A549 (cell line): ENCODE results near the gene RFTN2. TPM values are rescaled to one million over a fixed set of nuclear protein-coding genes. Genes with fewer than 3 reads are reported as not detected.
A peak's percentile ranks its signal among the peaks of the same experiment; 100 is the strongest.

Experiments
- ATAC-seq, 2 experiments: fragments of 200-7000 bp in 1 of 2; fragments of >200 bp in 1 of 2; cut with Nextera tagmentation in 1 of 2; cut with Tn5 transposase in 1 of 2; 3 replicates each; pipeline versions ENCODE4 v1.8.0 to v1.9.1; 2018 to 2020; ENCODE audit warnings: mild to moderate bottlenecking in 1 of 2, moderate library complexity in 1 of 2
- CTCF ChIA-PET: fragments of 300-600 bp; sonication (Branson Sonifier 250); formaldehyde crosslinking; extraction: SDS; loops from one replicate; lab custom pipeline; 2021; ENCODE audit warnings: antibody characterized with exemption, inconsistent platforms; lab: Yijun Ruan, JAX
- POLR2A ChIA-PET: fragments of 350-600 bp; formaldehyde crosslinking; extraction: SDS; loops from one replicate; lab custom pipeline; 2021; ENCODE audit warnings: antibody characterized with exemption, inconsistent platforms; lab: Yijun Ruan, JAX
- DNase-seq, 2 experiments: peaks; one replicate each; pipeline versions ENCODE4 v3.0.0 to v3.0.0-alpha.2; 2011 to 2016; ENCODE audit warnings: low read depth in 1 of 2, low spot score in 1 of 2
- FAIRE-seq: peaks from 2 replicates; lab custom pipeline; 2011; peaks lifted over from hg19 to GRCh38; lab: Jason Lieb, UNC
- H3K27ac ChIP-seq, 2 experiments: fragments of >200 bp; sonication (Bioruptor Twin); formaldehyde crosslinking; 3 replicates each; pipeline ENCODE4 v1.5.1; 2016 to 2017
- H3K4me1 ChIP-seq: fragments of >200 bp; sonication (Bioruptor Twin); formaldehyde crosslinking; 3 replicates; pipeline ENCODE4 v1.6.1; 2016
- H3K4me2 ChIP-seq: fragments of >200 bp; sonication (Bioruptor Twin); formaldehyde crosslinking; 3 replicates; pipeline ENCODE4 v1.6.1; 2016
- H3K4me3 ChIP-seq: fragments of >200 bp; sonication (Bioruptor Twin); formaldehyde crosslinking; 3 replicates; pipeline ENCODE4 v1.5.1; 2016
- H3K9me3 ChIP-seq: fragments of >200 bp; sonication (Bioruptor Twin); formaldehyde crosslinking; 3 replicates; pipeline ENCODE4 v1.6.1; 2016
- CHD2 ChIP-seq: fragments of 150-350 bp; IDR thresholded peaks from 2 replicates; pipeline ENCODE4 v1.6.1; 2014; ENCODE audit warnings: low read length; ENCODE audit not compliant: partially characterized antibody
- EP300 ChIP-seq, 2 experiments: fragments of >200 bp; sonication (Bioruptor Twin); formaldehyde crosslinking; IDR thresholded peaks; 2 replicates in 1 of 2; 3 replicates in 1 of 2; pipeline ENCODE4 v1.6.1; 2016 to 2017
- ESRRA ChIP-seq: fragments of 150-350 bp; IDR thresholded peaks from 2 replicates; pipeline ENCODE4 v1.6.1; 2014; ENCODE audit warnings: mild to moderate bottlenecking, low read length, borderline replicate concordance
- FOSB ChIP-seq: fragments of 250-450 bp; sonication (Bioruptor Pico); IDR thresholded peaks from 2 replicates; pipeline ENCODE4 v1.5.0; 2020; ENCODE audit warnings: mild to moderate bottlenecking, moderate library complexity
- FOXS1 ChIP-seq: fragments of 250-450 bp; sonication (Bioruptor Pico); IDR thresholded peaks from 2 replicates; pipeline ENCODE4 v1.5.0; 2020; ENCODE audit warnings: mild to moderate bottlenecking, moderate library complexity
- HDAC2 ChIP-seq: fragments of 200-600 bp; sonication (generic); IDR thresholded peaks from 2 replicates; pipeline ENCODE4 v1.6.1; 2016
- HEYL ChIP-seq: fragments of 250-450 bp; sonication (Bioruptor Pico); IDR thresholded peaks from 2 replicates; pipeline ENCODE4 v1.8.0; 2021; ENCODE audit warnings: mild to moderate bottlenecking, moderate library complexity
- HOXB13 ChIP-seq: fragments of 250-450 bp; sonication (Bioruptor Pico); IDR thresholded peaks from 2 replicates; pipeline ENCODE4 v1.5.0; 2020; ENCODE audit warnings: low read depth, mild to moderate bottlenecking, moderate library complexity
- JUNB ChIP-seq: fragments of >200 bp; sonication (Bioruptor Twin); formaldehyde crosslinking; IDR thresholded peaks from 2 replicates; pipeline ENCODE4 v1.6.1; 2016
- MAZ ChIP-seq: fragments of 150-350 bp; IDR thresholded peaks from 2 replicates; pipeline ENCODE4 v1.6.1; 2014; ENCODE audit warnings: antibody characterized with exemption, low read depth, low read length, borderline replicate concordance
- POLR2AphosphoS2 ChIP-seq: conservative IDR thresholded peaks from 2 replicates; pipeline ENCODE4 v1.6.1; 2012; ENCODE audit warnings: low read length, improper control_type of control experiment, inconsistent platforms
- RAD21 ChIP-seq, 2 experiments: fragments of >200 bp in 1 of 2; sonication (Bioruptor Twin) in 1 of 2; formaldehyde crosslinking in 1 of 2; IDR thresholded peaks in 1 of 2; conservative IDR thresholded peaks in 1 of 2; 2 replicates in 1 of 2; 3 replicates in 1 of 2; pipeline ENCODE4 v1.6.1; 2012 to 2018; ENCODE audit warnings: inconsistent platforms in 1 of 2
- RARB ChIP-seq: fragments of 250-450 bp; sonication (Bioruptor Pico); IDR thresholded peaks from 2 replicates; pipeline ENCODE4 v1.8.0; 2021; ENCODE audit warnings: mild to moderate bottlenecking, moderate library complexity
- SMC3 ChIP-seq: fragments of >200 bp; sonication (Bioruptor Twin); formaldehyde crosslinking; IDR thresholded peaks from 3 replicates; pipeline ENCODE4 v1.6.1; 2018; ENCODE audit warnings: inconsistent platforms
- SREBF2 ChIP-seq: fragments of 450-650 bp; IDR thresholded peaks from 2 replicates; pipeline ENCODE4 v1.6.1; 2014; ENCODE audit warnings: mild to moderate bottlenecking, moderate library complexity
- TFCP2L1 ChIP-seq: fragments of 250-450 bp; sonication (Bioruptor Pico); IDR thresholded peaks from 2 replicates; pipeline ENCODE4 v1.5.0; 2021; ENCODE audit warnings: mild to moderate bottlenecking
- TP53 ChIP-seq: fragments of 250-450 bp; sonication (Bioruptor Pico); IDR thresholded peaks from 2 replicates; pipeline ENCODE4 v1.5.0; 2021; ENCODE audit warnings: mild to moderate bottlenecking, moderate library complexity
- ZC3H11A ChIP-seq: fragments of 450-650 bp; IDR thresholded peaks from 2 replicates; pipeline ENCODE4 v1.6.1; 2014; ENCODE audit warnings: antibody characterized with exemption, mild to moderate bottlenecking
- ZFP36 ChIP-seq: fragments of 450-650 bp; IDR thresholded peaks from 2 replicates; pipeline ENCODE4 v1.6.1; 2014; ENCODE audit warnings: borderline replicate concordance; ENCODE audit not compliant: partially characterized antibody
- ZNF302 ChIP-seq: fragments of 250-450 bp; sonication (Bioruptor Pico); IDR thresholded peaks from 2 replicates; pipeline ENCODE4 v1.9.0; 2021; ENCODE audit warnings: inconsistent platforms, mild to moderate bottlenecking, moderate library complexity
- WGBS: methylation state at CpG from one replicate; pipeline ENCODE4 v1.1.6; 2017; ENCODE audit errors: missing lambda C conversion rate; 5-methylcytosine and 5-hydroxymethylcytosine counted together
- polyA plus RNA-seq, 4 experiments: library from polyadenylated mRNA; depleted of rRNA in 3 of 4; stranded (reverse); fragments of >200 nt; fragmentation: RNase III in 1 of 4; extraction: RNeasy Plus Mini Kit Qiagen cat#74134 plus additional on column Dnase treatment in 1 of 4; gene quantifications; 2 replicates in 3 of 4; 3 replicates in 1 of 4; pipeline ENCODE4 v1.2.3, GENCODE V29; 2011 to 2017
- TF ChIP-seq, protein P1 (sequence below): fragments of 200-600 bp; sonication (generic); IDR thresholded peaks from 2 replicates; pipeline ENCODE4 v1.6.1; 2016; ENCODE audit warnings: antibody characterized with exemption, mild to moderate bottlenecking, moderate library complexity
- TF ChIP-seq, protein P2 (sequence below): IDR thresholded peaks from 2 replicates; pipeline ENCODE4 v1.6.1; 2012

The RFTN2 gene
- polyA plus RNA-seq, 2 of the 4 experiments (the other 2 are of a cell fraction), result 0.03 to 0.17 TPM

DNA sequence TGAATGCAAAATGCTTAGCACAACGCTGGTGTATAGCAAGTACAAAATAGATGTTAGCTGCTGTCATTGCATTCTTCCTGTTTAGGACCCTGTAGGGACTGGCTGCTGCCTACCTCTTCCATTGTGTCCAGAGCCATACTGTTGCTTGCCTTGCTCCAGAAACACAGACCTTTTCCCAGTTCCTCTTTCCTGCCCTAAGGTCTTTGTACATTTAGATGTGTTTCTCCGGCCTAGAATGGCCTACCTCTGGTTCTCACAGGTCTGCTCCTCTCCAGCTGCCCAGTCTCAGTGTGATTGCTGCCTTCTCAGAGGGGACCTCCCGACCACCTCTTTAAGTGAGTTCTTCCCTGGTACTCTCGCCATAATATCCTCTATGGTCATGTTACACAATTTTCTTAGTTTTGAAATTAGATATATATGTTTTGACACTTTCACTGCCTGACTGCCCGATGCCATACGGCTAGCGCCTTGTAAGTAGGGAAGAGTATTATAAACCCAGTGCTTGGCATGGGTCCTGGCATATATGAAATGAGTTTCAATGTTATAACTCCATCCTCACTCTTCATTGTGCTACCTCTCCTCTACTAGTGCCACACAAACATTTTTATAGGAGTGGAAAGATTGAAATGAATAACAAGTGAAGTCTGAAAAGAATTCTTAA, 48.3 kb downstream of the RFTN2 start:
- no peak for DNase-seq
- 88% methylated on average over 7 of the region's 7 CpGs for WGBS
- ChIA-PET CTCF (no interaction called here), POLR2A (no interaction called here)
- ATAC-seq, result peak in 1 of 2 experiments; percentile 32; a peak in 1 of 6 replicates
- TF ChIP-seq HDAC2, result no peak
- TF ChIP-seq ZFP36, result no peak
- no peak for TF ChIP-seq CHD2
- no peak for TF ChIP-seq EP300 (IDR thresholded peaks at IDR 0.05)
- TF ChIP-seq SREBF2, result no peak
- TF ChIP-seq MAZ, result no peak
- no peak for TF ChIP-seq FOSB
- TF ChIP-seq TFCP2L1 (CRISPR knock-in tag), result no peak
- no peak for TF ChIP-seq TP53 (CRISPR knock-in tag)
- no peak overlapping the region for H3K4me2 ChIP-seq
- H3K4me3 ChIP-seq, result no peak overlapping the region
- no peaks in the 10 kb centered on the region for H3K4me1 ChIP-seq
- H3K27ac ChIP-seq, result no peak overlapping the region
- FAIRE-seq, result no peak
- no peaks in the 10 kb centered on the region for H3K9me3 ChIP-seq

GRCh38 chr2:197620133-197620532, 55.3 kb downstream of the RFTN2 start:
- H3K9me3 ChIP-seq, result no peaks in the 10 kb centered on the region
- H3K4me3 ChIP-seq, result no peak overlapping the region
- H3K4me2 ChIP-seq, result no peak overlapping the region
- no peaks in the 10 kb centered on the region for H3K4me1 ChIP-seq
- TF ChIP-seq POLR2AphosphoS2 (no peak), HOXB13 (CRISPR knock-in tag) (no peak), ZC3H11A (no peak), ZNF302 (CRISPR knock-in tag) (no peak), JUNB (no peak), ESRRA (no peak), ZFP36 (no peak), TFCP2L1 (CRISPR knock-in tag) (no peak), HEYL (CRISPR knock-in tag) (no peak)
- TF ChIP-seq, protein P1, sequence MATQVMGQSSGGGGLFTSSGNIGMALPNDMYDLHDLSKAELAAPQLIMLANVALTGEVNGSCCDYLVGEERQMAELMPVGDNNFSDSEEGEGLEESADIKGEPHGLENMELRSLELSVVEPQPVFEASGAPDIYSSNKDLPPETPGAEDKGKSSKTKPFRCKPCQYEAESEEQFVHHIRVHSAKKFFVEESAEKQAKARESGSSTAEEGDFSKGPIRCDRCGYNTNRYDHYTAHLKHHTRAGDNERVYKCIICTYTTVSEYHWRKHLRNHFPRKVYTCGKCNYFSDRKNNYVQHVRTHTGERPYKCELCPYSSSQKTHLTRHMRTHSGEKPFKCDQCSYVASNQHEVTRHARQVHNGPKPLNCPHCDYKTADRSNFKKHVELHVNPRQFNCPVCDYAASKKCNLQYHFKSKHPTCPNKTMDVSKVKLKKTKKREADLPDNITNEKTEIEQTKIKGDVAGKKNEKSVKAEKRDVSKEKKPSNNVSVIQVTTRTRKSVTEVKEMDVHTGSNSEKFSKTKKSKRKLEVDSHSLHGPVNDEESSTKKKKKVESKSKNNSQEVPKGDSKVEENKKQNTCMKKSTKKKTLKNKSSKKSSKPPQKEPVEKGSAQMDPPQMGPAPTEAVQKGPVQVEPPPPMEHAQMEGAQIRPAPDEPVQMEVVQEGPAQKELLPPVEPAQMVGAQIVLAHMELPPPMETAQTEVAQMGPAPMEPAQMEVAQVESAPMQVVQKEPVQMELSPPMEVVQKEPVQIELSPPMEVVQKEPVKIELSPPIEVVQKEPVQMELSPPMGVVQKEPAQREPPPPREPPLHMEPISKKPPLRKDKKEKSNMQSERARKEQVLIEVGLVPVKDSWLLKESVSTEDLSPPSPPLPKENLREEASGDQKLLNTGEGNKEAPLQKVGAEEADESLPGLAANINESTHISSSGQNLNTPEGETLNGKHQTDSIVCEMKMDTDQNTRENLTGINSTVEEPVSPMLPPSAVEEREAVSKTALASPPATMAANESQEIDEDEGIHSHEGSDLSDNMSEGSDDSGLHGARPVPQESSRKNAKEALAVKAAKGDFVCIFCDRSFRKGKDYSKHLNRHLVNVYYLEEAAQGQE, result no peak
- no peak for DNase-seq
- FAIRE-seq, result no peak
- POLR2A ChIA-PET, result no interaction called here
- WGBS, result 74% methylated on average over 1 of the region's 1 CpG
- no peak overlapping the region for H3K27ac ChIP-seq
- CTCF ChIA-PET, result no interaction called here
- ATAC-seq, result no peak

DNA sequence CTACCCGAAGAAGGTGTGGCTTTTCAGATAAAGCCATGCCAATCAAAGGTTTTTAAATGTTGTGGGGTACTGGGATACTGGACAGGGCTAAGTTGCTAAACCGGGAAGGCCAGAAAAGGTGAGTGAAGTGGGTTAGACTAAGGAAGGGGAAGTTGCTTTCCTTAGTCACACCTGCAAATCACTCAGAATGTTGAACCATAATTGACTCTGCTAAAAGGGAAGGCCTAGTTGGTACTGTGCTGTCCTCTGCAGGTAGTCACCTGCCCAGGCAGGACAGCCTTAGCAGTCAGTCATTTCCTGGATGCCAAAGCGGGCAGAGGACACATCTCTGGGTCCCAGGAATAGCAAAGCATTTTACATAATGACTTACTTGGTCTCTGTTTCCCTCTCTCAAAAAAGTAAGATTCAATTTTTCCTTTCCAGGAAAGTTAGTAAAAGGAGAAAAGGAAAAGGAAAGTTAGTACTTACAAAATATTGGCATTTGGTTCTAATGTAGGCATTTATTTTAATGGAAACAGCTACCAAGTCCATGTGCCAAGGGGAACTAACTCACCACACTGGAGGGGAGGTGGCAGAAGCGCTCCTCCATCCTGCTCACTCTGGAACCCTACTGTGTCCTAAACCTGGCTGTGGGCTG, 60.3 kb downstream of the RFTN2 start:
- no peak overlapping the region for H3K4me3 ChIP-seq
- ChIA-PET CTCF (no interaction called here), POLR2A (no interaction called here)
- DNase-seq (peak in 1 of 2 experiments; percentile 16), FAIRE-seq (no peak), ATAC-seq (peak; percentile 43 to 50; a peak in 3 of 6 replicates)
- H3K4me1 ChIP-seq, result peaks cover 23% of the 10 kb centered on the region
- no peak overlapping the region for H3K4me2 ChIP-seq
- H3K9me3 ChIP-seq, result no peaks in the 10 kb centered on the region
- no peak for TF ChIP-seq SMC3
- TF ChIP-seq, protein P2, sequence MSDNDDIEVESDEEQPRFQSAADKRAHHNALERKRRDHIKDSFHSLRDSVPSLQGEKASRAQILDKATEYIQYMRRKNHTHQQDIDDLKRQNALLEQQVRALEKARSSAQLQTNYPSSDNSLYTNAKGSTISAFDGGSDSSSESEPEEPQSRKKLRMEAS, result no peak
- TF ChIP-seq RARB (CRISPR knock-in tag), result no peak
- 0 out of 5 replicates have a peak, but pooled peaks of 1 of the 2 experiments have one; percentile 14 for TF ChIP-seq RAD21 (conservative IDR thresholded peaks at IDR 0.05 in 1 of 2, IDR thresholded peaks at IDR 0.05 in 1 of 2)
- no peak for TF ChIP-seq FOXS1 (CRISPR knock-in tag)
- H3K27ac ChIP-seq, result no peak overlapping the region; a peak in 1 of 6 replicates
- 69% methylated on average over 4 of the region's 4 CpGs for WGBS
